Endothelial cell of umbilical vein (primary cell): Measurements from ENCODE around the gene UTP18. TPM values are rescaled to one million over a fixed set of nuclear protein-coding genes. Genes with fewer than 3 reads are reported as not detected.

Source experiments
- BruUV-seq: library from RNA; stranded (reverse); fragments of 400-500 nt; replicated peaks from 2 replicates; lab custom pipeline; 2021; lab: Mats Ljungman, UMichigan
- CTCF ChIA-PET: fragments of 300-600, 350-600 bp; sonication (Branson Sonifier 250); formaldehyde crosslinking; loops from one replicate; lab custom pipeline; 2021; ENCODE audit warnings: antibody characterized with exemption, inconsistent platforms; lab: Charles Lee
- POLR2A ChIA-PET: fragments of 300-600, 350-600 bp; sonication (Branson Sonifier 250); formaldehyde crosslinking; loops from one replicate; lab custom pipeline; 2021; ENCODE audit warnings: antibody characterized with exemption, inconsistent platforms; lab: Charles Lee
- DNase-seq: peaks from one replicate; pipeline ENCODE4 v3.0.0-alpha.2; 2011; ENCODE audit warnings: low read depth, low spot score
- FAIRE-seq: peaks from 2 replicates; lab custom pipeline; 2011; peaks lifted over from hg19 to GRCh38; lab: Jason Lieb, UNC
- H2AFZ ChIP-seq: 2 replicates; pipeline ENCODE4 v1.6.0; 2012; ENCODE audit warnings: low read depth, low read length, control low read depth, inconsistent platforms
- H3K27ac ChIP-seq: 2 replicates; pipeline ENCODE4 v1.5.1; 2011; ENCODE audit warnings: low read depth, mild to moderate bottlenecking, control low read depth, low read length, moderate library complexity; ENCODE audit not compliant: insufficient read depth
- H3K27me3 ChIP-seq, 2 experiments: 2 replicates each; pipeline versions ENCODE4 v1.6.0 to v1.6.1; 2011; ENCODE audit warnings: low read length in 2 of 2, mixed read lengths in 1 of 2; ENCODE audit not compliant: control insufficient read depth in 2 of 2, insufficient read depth in 2 of 2
- H3K36me3 ChIP-seq, 2 experiments: 2 replicates in 1 of 2; 3 replicates in 1 of 2; pipeline ENCODE4 v1.5.1; 2011; ENCODE audit warnings: low read length in 2 of 2, mild to moderate bottlenecking in 1 of 2, moderate library complexity in 1 of 2; ENCODE audit not compliant: control insufficient read depth in 2 of 2, insufficient read depth in 2 of 2; ENCODE audit errors: extremely low read depth in 1 of 2
- H3K4me1 ChIP-seq: 3 replicates; pipeline ENCODE4 v1.5.1; 2011; ENCODE audit warnings: mild to moderate bottlenecking, low read length; ENCODE audit not compliant: control insufficient read depth, insufficient read depth; ENCODE audit errors: extremely low read depth
- H3K4me2 ChIP-seq: 2 replicates; pipeline ENCODE4 v1.6.1; 2011; ENCODE audit warnings: low read length, control low read depth, mixed read lengths; ENCODE audit not compliant: insufficient read depth
- H3K4me3 ChIP-seq, 3 experiments: fragments of 200-600 bp in 1 of 3; sonication (generic), shearing (Covaris generic) in 1 of 3; replicated peaks in 1 of 3; 2 replicates each; pipeline ENCODE4 v1.5.1; 2011 to 2016; ENCODE audit warnings: control low read depth in 3 of 3, low read length in 3 of 3, mild to moderate bottlenecking in 2 of 3, inconsistent platforms in 1 of 3, low read depth in 1 of 3, moderate library complexity in 1 of 3; ENCODE audit not compliant: insufficient read depth in 1 of 3
- H3K79me2 ChIP-seq: 2 replicates; pipeline ENCODE4 v1.6.0; 2012; ENCODE audit warnings: low read length, inconsistent platforms; ENCODE audit not compliant: control insufficient read depth, insufficient read depth
- H3K9ac ChIP-seq: replicated peaks from 2 replicates; pipeline ENCODE3; 2011; ENCODE audit warnings: low read length, control low read depth; ENCODE audit not compliant: insufficient read depth; ENCODE audit errors: extremely low read depth
- H3K9me1 ChIP-seq: replicated peaks from 3 replicates; pipeline ENCODE4 v1.6.0; 2011; ENCODE audit warnings: mild to moderate bottlenecking, low read length; ENCODE audit not compliant: control insufficient read depth, insufficient read depth; ENCODE audit errors: extremely low read depth
- H3K9me3 ChIP-seq: replicated peaks from 2 replicates; pipeline ENCODE4 v1.5.1; 2012; ENCODE audit warnings: low read length, inconsistent platforms; ENCODE audit not compliant: control insufficient read depth, insufficient read depth
- H4K20me1 ChIP-seq: replicated peaks from 2 replicates; pipeline ENCODE3; 2011; ENCODE audit warnings: mild to moderate bottlenecking, low read length; ENCODE audit not compliant: control insufficient read depth, insufficient read depth; ENCODE audit errors: extremely low read depth
- CTCF ChIP-seq, 2 donors: IDR thresholded peaks; 1 replicate in 1 of 2; 2 replicates in 1 of 2; pipeline ENCODE4 v1.5.1; 2011; ENCODE audit warnings: low read length in 2 of 2, mild to moderate bottlenecking in 2 of 2, moderate library complexity in 2 of 2, control low read depth in 1 of 2, inconsistent platforms in 1 of 2, low read depth in 1 of 2; ENCODE audit not compliant: insufficient read depth in 1 of 2; ENCODE audit errors: extremely low read depth in 1 of 2
- EZH2 ChIP-seq: IDR thresholded peaks from 2 replicates; pipeline ENCODE4 v1.6.1; 2012; ENCODE audit warnings: borderline replicate concordance, low read depth, mild to moderate bottlenecking, moderate library complexity, low read length, inconsistent platforms; ENCODE audit not compliant: severe bottlenecking
- FOS ChIP-seq: IDR thresholded peaks from 2 replicates; pipeline ENCODE4 v1.6.1; 2011; ENCODE audit warnings: mild to moderate bottlenecking, low read length, moderate library complexity, borderline replicate concordance; ENCODE audit not compliant: insufficient read depth
- GATA2 ChIP-seq: IDR thresholded peaks from 2 replicates; pipeline ENCODE4 v1.7.0; 2011; ENCODE audit warnings: low read depth, mild to moderate bottlenecking, moderate library complexity, mixed read lengths, low read length; ENCODE audit not compliant: insufficient read length, insufficient read depth
- JUN ChIP-seq: IDR thresholded peaks from 2 replicates; pipeline ENCODE4 v1.6.1; 2011; ENCODE audit warnings: borderline replicate concordance, low read depth; ENCODE audit not compliant: insufficient read length, insufficient read depth
- MAX ChIP-seq: IDR thresholded peaks from 2 replicates; pipeline ENCODE4 v1.6.1; 2011; ENCODE audit not compliant: insufficient read depth, insufficient read length
- MYC ChIP-seq: IDR thresholded peaks from one replicate; pipeline ENCODE4 v1.6.1; 2011; ENCODE audit warnings: mild to moderate bottlenecking, low read depth, low read length
- POLR2A ChIP-seq: IDR thresholded peaks from 2 replicates; pipeline ENCODE4 v1.6.1; 2012; ENCODE audit warnings: low read depth, mild to moderate bottlenecking, control low read depth, low read length
- POLR2AphosphoS5 ChIP-seq: IDR thresholded peaks from 2 replicates; pipeline ENCODE4 v1.6.1; 2012; ENCODE audit warnings: low read depth, mild to moderate bottlenecking, control low read depth, low read length, moderate library complexity; ENCODE audit not compliant: insufficient read depth
- dilution Hi-C: fragments of 300-500 bp; cut with MboI; formaldehyde crosslinking; loops from one replicate; pipeline ENCODE4 v1.15.0; 2019; ENCODE audit warnings: low sequenced_read_pairs; ENCODE audit not compliant: extremely low pct_ligation_motif_present
- intact Hi-C: fragments of 100-400 bp; cut with micrococcal nuclease; formaldehyde crosslinking; loops from one replicate; pipeline ENCODE4 v1.10.0; 2022
- polyA plus RNA-seq, 4 experiments: library from polyadenylated mRNA; depleted of rRNA in 3 of 4; stranded (reverse) in 3 of 4; unstranded in 1 of 4; fragments of >200 nt; gene quantifications; 2 replicates each; pipeline versions ENCODE4 v1.2.1 to v1.2.3, GENCODE V29; 2011 to 2012; ENCODE audit warnings: missing spikeins in 1 of 4
- total RNA-seq: library from RNA; stranded (reverse); gene quantifications from 2 replicates; pipeline ENCODE4 v1.2.3, GENCODE V29; 2021

UTP18 gene
- total and polyA plus RNA-seq, 2 donors (not counting 3 experiments of a cell fraction or from before 2014, with no cell fraction given): 9.1 to 29.3 TPM

GRCh38 chr17:51335006-51335590 lies 74.8 kb downstream of the UTP18 start:
- TF ChIP-seq FOS (no peak), EZH2 (no peak), GATA2 (no peak), POLR2A (no peak), MAX (no peak), JUN (no peak), POLR2AphosphoS5 (no peak), MYC (no peak), CTCF (IDR thresholded peaks at IDR 0.05; ENCODE audit: extremely low read depth in 1 of 2, insufficient read depth in 1 of 2, low read depth in 1 of 2, low read length in 2 of 2) (no peak)
- Histone ChIP-seq H3K4me1 (no peaks in the 10 kb centered on the region), H3K27me3 (peaks cover 0 to 2% of the 10 kb centered on the region in 2 experiments), H3K9ac (no peak overlapping the region), H3K9me1 (no peaks in the 10 kb centered on the region), H3K9me3 (no peaks in the 10 kb centered on the region), H4K20me1 (no peaks in the 10 kb centered on the region), H3K4me3 (no peak overlapping the region), H3K4me2 (no peak overlapping the region), H3K79me2 (no peaks in the 10 kb centered on the region), H3K36me3 (no peaks in the 10 kb centered on the region), H3K27ac (no peak overlapping the region), H2AFZ (no peak overlapping the region)
- intact Hi-C loops: no loop called here
- BruUV-seq: no TSS peak
- dilution Hi-C loops: no loop called here
- DNase-seq: no peak
- FAIRE-seq: no peak
- CTCF ChIA-PET: no interaction called here
- POLR2A ChIA-PET: no interaction called here
